CD14-positive monocyte (primary cell): Measurements from ENCODE around the gene RTF2. TPM values are rescaled to one million over a fixed set of nuclear protein-coding genes. Genes with fewer than 3 reads are reported as not detected.

Experiments used
- DNase-seq, 3 donors: peaks; one replicate each; pipeline ENCODE4 v3.0.0-alpha.2; 2011 to 2022
- H2AFZ ChIP-seq: 2 replicates; pipeline ENCODE4 v1.6.0; 2012; ENCODE audit warnings: mild to moderate bottlenecking, low read depth, low read length, inconsistent platforms; ENCODE audit not compliant: insufficient read depth, poor library complexity, severe bottlenecking
- H3K27ac ChIP-seq, 2 donors: 1 replicate in 1 of 2; 2 replicates in 1 of 2; pipeline ENCODE4 v1.5.1; 2012 to 2013; ENCODE audit warnings: low read length in 2 of 2, control low read depth in 1 of 2, inconsistent platforms in 1 of 2, low read depth in 1 of 2, mild to moderate bottlenecking in 1 of 2
- H3K27me3 ChIP-seq, 2 donors: one replicate each; pipeline versions ENCODE4 v1.6.0 to v1.6.1; 2011 to 2013; ENCODE audit warnings: low read length in 2 of 2; ENCODE audit not compliant: control insufficient read depth in 2 of 2, insufficient read depth in 2 of 2
- H3K36me3 ChIP-seq, 2 donors: replicated peaks in 1 of 2; 1 replicate in 1 of 2; 2 replicates in 1 of 2; pipeline versions ENCODE4 v1.5.1 to v1.6.1; 2012 to 2013; ENCODE audit warnings: low read length in 2 of 2, control low read depth in 1 of 2, inconsistent platforms in 1 of 2, mild to moderate bottlenecking in 1 of 2; ENCODE audit not compliant: insufficient read depth in 2 of 2, control insufficient read depth in 1 of 2
- H3K4me1 ChIP-seq, 2 donors: 1 replicate in 1 of 2; 2 replicates in 1 of 2; pipeline versions ENCODE4 v1.5.1 to v1.6.1; 2012 to 2013; ENCODE audit warnings: low read length in 2 of 2, control low read depth in 1 of 2, inconsistent platforms in 1 of 2, mild to moderate bottlenecking in 1 of 2, moderate library complexity in 1 of 2; ENCODE audit not compliant: insufficient read depth in 2 of 2, control insufficient read depth in 1 of 2
- H3K4me2 ChIP-seq: replicated peaks from 2 replicates; pipeline ENCODE3; 2012; ENCODE audit warnings: low read length, moderate library complexity, mild to moderate bottlenecking; ENCODE audit not compliant: poor library complexity, severe bottlenecking; ENCODE audit errors: extremely low read depth
- H3K4me3 ChIP-seq, 3 experiments: fragments of 200-600 bp in 1 of 3; sonication (generic) in 1 of 3; replicated peaks in 1 of 3; 1 replicate in 2 of 3; 2 replicates in 1 of 3; pipeline ENCODE4 v1.5.1; 2011 to 2013; ENCODE audit warnings: low read length in 3 of 3, mild to moderate bottlenecking in 3 of 3, control low read depth in 2 of 3, low read depth in 2 of 3, inconsistent platforms in 1 of 3, moderate library complexity in 1 of 3
- H3K79me2 ChIP-seq: 2 replicates; pipeline ENCODE4 v1.6.0; 2012; ENCODE audit warnings: mild to moderate bottlenecking, control low read depth, inconsistent platforms, low read length, moderate library complexity; ENCODE audit not compliant: insufficient read depth
- H3K9ac ChIP-seq: 2 replicates; pipeline ENCODE4 v1.6.0; 2017; ENCODE audit warnings: low read length, mild to moderate bottlenecking; ENCODE audit not compliant: insufficient read depth, poor library complexity, severe bottlenecking
- H3K9me3 ChIP-seq, 2 donors: replicated peaks in 1 of 2; 1 replicate in 1 of 2; 2 replicates in 1 of 2; pipeline versions ENCODE4 v1.5.1 to v1.6.1; 2012 to 2013; ENCODE audit warnings: low read length in 2 of 2, control low read depth in 1 of 2; ENCODE audit not compliant: control insufficient read depth in 1 of 2, insufficient read depth in 1 of 2
- H4K20me1 ChIP-seq: 2 replicates; pipeline ENCODE4 v1.6.0; 2012; ENCODE audit warnings: mild to moderate bottlenecking, low read length, control low read depth, moderate library complexity; ENCODE audit not compliant: insufficient read depth
- H3K27ac Mint-ChIP-seq, 7 donors: one replicate each; pipeline ENCODE4 v1.8.0; 2020; ENCODE audit warnings: mild to moderate bottlenecking in 7 of 7, mixed read lengths in 7 of 7, moderate library complexity in 6 of 7, inconsistent platforms in 2 of 7
- H3K27me3 Mint-ChIP-seq, 3 donors: one replicate each; pipeline ENCODE4 v1.8.0; 2021 to 2022; ENCODE audit warnings: low read depth in 3 of 3, mild to moderate bottlenecking in 3 of 3, mixed read lengths in 3 of 3, moderate library complexity in 3 of 3, inconsistent platforms in 1 of 3
- H3K36me3 Mint-ChIP-seq, 2 donors: one replicate each; pipeline ENCODE4 v1.8.0; 2020; ENCODE audit warnings: mixed read lengths in 2 of 2, inconsistent platforms in 1 of 2, mild to moderate bottlenecking in 1 of 2
- H3K4me1 Mint-ChIP-seq: one replicate; pipeline ENCODE4 v1.8.0; 2020; ENCODE audit warnings: mild to moderate bottlenecking, mixed read lengths
- H3K4me3 Mint-ChIP-seq, 2 donors: one replicate each; pipeline ENCODE4 v1.8.0; 2020; ENCODE audit warnings: mild to moderate bottlenecking in 2 of 2, mixed read lengths in 2 of 2, moderate library complexity in 1 of 2
- H3K9me3 Mint-ChIP-seq, 7 donors: one replicate each; pipeline ENCODE4 v1.8.0; 2020 to 2022; ENCODE audit warnings: mixed read lengths in 7 of 7, mild to moderate bottlenecking in 6 of 7, moderate library complexity in 6 of 7, inconsistent platforms in 2 of 7
- WGBS: methylation state at CpG from one replicate; pipeline ENCODE4 v1.1.5; 2013; ENCODE audit warnings: missing lambda C conversion rate; ENCODE audit not compliant: insufficient coverage; 5-methylcytosine and 5-hydroxymethylcytosine counted together
- intact Hi-C, 2 donors: fragments of 100-400 bp; cut with micrococcal nuclease; formaldehyde crosslinking; loops; one replicate each; pipeline versions ENCODE4 v1.15.0 to v1.15.1; 2023
- polyA plus RNA-seq, 3 donors: library from polyadenylated mRNA; depleted of rRNA in 1 of 3; unstranded in 2 of 3; stranded (reverse) in 1 of 3; fragments of 300-500 nt in 2 of 3; fragments of >200 nt in 1 of 3; fragmentation: Illumina TruSeq in 2 of 3; gene quantifications; 1 replicate in 2 of 3; 2 replicates in 1 of 3; pipeline ENCODE4 v1.2.3, GENCODE V29; 2012 to 2021
- TF ChIP-seq, protein P1 (sequence below): fragments of 200-600 bp; IDR thresholded peaks from one replicate; pipeline ENCODE4 v1.8.0; 2022; ENCODE audit warnings: antibody characterized with exemption, mild to moderate bottlenecking

The RTF2 gene
- polyA plus RNA-seq, 3 donors = 74.3 to 163 (median 148) TPM

DNA sequence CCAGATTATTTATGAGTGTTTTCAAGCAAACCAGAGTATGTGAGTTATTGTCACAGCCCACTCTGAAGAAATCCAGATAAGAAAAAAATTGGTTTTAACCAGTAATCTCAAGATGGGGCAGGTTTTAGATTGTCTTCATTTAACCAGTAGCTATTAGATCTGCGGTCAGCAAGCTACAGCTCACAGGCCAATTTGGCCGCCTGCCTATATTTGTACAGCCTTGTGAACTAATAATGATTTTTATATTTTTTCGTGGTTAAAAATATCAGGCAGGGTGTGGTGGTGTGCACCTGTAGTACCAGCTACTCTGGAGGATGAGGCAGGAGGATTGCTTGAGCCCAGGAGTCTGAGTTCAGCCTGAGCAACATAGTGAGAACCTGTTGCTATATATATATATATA lies 69.6 kb downstream of the RTF2 start:
- peaks cover 0 to 11% (median 2%) of the 10 kb centered on the region in 3 donors for H3K27me3 Mint-ChIP-seq
- no peak overlapping the region for H2AFZ ChIP-seq
- intact Hi-C loops = no loop called here
- H4K20me1 ChIP-seq = no peaks in the 10 kb centered on the region
- no peak overlapping the region for H3K4me2 ChIP-seq
- no peaks in the 10 kb centered on the region for H3K9me3 Mint-ChIP-seq
- no peaks in the 10 kb centered on the region for H3K36me3 ChIP-seq
- H3K79me2 ChIP-seq = no peaks in the 10 kb centered on the region
- H3K4me1 Mint-ChIP-seq = no peaks in the 10 kb centered on the region
- TF ChIP-seq, protein P1, sequence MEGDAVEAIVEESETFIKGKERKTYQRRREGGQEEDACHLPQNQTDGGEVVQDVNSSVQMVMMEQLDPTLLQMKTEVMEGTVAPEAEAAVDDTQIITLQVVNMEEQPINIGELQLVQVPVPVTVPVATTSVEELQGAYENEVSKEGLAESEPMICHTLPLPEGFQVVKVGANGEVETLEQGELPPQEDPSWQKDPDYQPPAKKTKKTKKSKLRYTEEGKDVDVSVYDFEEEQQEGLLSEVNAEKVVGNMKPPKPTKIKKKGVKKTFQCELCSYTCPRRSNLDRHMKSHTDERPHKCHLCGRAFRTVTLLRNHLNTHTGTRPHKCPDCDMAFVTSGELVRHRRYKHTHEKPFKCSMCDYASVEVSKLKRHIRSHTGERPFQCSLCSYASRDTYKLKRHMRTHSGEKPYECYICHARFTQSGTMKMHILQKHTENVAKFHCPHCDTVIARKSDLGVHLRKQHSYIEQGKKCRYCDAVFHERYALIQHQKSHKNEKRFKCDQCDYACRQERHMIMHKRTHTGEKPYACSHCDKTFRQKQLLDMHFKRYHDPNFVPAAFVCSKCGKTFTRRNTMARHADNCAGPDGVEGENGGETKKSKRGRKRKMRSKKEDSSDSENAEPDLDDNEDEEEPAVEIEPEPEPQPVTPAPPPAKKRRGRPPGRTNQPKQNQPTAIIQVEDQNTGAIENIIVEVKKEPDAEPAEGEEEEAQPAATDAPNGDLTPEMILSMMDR = no peak
- no peaks in the 10 kb centered on the region for H3K4me1 ChIP-seq
- H3K27ac ChIP-seq = no peak overlapping the region
- H3K36me3 Mint-ChIP-seq = no peaks in the 10 kb centered on the region
- H3K4me3 ChIP-seq = no peak overlapping the region
- no peaks in the 10 kb centered on the region for H3K27me3 ChIP-seq
- no peak overlapping the region for H3K4me3 Mint-ChIP-seq
- no peak overlapping the region for H3K27ac Mint-ChIP-seq
- no peak overlapping the region for H3K9ac ChIP-seq
- H3K9me3 ChIP-seq = no peaks in the 10 kb centered on the region
- WGBS = 75% methylated on average over 2 of the region's 3 CpGs
- DNase-seq = no peak

DNA sequence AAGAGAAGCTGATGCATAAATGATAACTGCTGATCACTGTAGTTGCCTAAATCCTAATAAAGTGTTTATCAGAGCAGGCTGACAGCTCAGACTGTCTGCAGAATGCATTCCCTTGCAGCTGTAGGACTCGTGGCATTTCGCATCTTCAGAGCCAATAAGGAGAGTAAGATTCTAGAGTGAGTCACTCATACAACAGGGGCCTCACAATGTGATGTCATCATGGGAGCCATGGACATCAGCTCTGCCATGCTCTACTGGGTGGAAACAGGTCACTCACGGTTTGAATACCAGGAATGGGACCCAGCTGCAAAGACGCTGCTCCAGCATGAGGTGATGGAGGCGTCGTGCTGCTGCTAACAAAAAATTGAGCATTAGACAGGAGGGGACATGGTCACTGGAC lies 72.0 kb downstream of the RTF2 start:
- H3K9me3 Mint-ChIP-seq = peaks cover 0 to 2% (median 0%) of the 10 kb centered on the region in 7 donors
- H3K27me3 ChIP-seq = no peaks in the 10 kb centered on the region
- no peaks in the 10 kb centered on the region for H3K36me3 Mint-ChIP-seq
- H3K4me2 ChIP-seq = no peak overlapping the region
- no peak overlapping the region for H2AFZ ChIP-seq
- H4K20me1 ChIP-seq = no peaks in the 10 kb centered on the region
- H3K4me1 ChIP-seq = no peaks in the 10 kb centered on the region
- H3K36me3 ChIP-seq = no peaks in the 10 kb centered on the region
- no peaks in the 10 kb centered on the region for H3K79me2 ChIP-seq
- H3K27ac Mint-ChIP-seq = no peak overlapping the region
- H3K4me3 ChIP-seq = no peak overlapping the region
- H3K27ac ChIP-seq = no peak overlapping the region
- 92% methylated on average over 6 of the region's 6 CpGs for WGBS
- TF ChIP-seq, protein P1 = no peak
- H3K27me3 Mint-ChIP-seq = peaks cover 0 to 11% (median 7%) of the 10 kb centered on the region in 3 donors
- H3K4me1 Mint-ChIP-seq = no peaks in the 10 kb centered on the region
- H3K4me3 Mint-ChIP-seq = no peak overlapping the region
- intact Hi-C loops = no loop called here
- no peak overlapping the region for H3K9ac ChIP-seq
- no peak for DNase-seq
- no peaks in the 10 kb centered on the region for H3K9me3 ChIP-seq
